ENCODE data around the gene GSG1L2.

GSG1L2 gene

DNA sequence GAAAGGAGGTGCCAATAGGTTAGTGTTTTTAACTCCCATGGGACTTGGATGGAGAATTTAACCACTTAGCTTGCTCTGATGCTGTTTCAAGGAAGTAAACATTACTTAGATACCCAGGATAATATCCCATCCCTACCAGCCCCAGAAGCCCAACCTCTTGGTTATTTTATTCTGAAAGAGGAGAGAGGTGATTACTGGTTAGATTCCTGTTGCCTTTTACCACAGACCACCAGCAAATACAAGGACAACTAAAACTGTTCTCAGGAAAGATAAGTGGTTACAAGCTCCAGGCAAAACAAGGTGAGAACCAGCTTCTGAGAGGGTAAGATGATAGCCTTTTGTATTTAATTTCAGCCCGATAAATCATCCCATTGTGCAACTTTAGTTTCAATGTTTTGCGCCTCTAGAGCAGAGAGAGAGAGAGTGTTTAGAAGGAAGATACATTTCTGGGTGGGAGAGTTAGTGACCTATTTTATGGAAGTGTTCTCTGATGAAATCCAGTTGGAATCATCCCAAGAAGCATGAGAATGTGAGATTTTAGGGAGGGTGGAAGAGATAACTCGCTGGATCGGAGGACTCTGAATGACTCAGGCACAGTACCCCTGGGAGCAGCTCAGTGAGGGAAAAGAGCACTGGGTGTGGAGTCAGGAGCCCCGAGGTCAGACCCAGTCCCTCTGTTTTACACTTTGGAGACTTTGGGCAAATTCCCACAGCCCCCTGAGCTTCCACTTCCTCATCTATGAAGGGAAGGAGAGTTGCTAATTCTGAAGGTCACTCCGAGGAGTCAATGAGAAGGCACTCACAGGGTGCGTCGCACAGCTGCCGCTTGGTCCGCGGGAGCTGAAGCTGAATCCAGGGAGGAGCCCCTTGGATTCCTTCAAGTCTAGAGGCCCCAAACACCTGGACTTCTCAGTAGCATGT lies 15.9 kb upstream of the GSG1L2 start:
- no peaks in the 10 kb centered on the region for H3K9me3 Mint-ChIP-seq
- DNase-seq (no peak), ATAC-seq (no peak)
- H3K4me3 Mint-ChIP-seq = no peak overlapping the region
- no peaks in the 10 kb centered on the region for H3K4me1 Mint-ChIP-seq
- H3K27me3 Mint-ChIP-seq = peaks cover 28% of the 10 kb centered on the region
- H3K27ac Mint-ChIP-seq = no peak overlapping the region

- ATAC-seq (no peak), DNase-seq (no peak)
- Mint-ChIP-seq H3K9me3 (no peaks in the 10 kb centered on the region), H3K27me3 (peaks cover 11% of the 10 kb centered on the region), H3K4me3 (no peak overlapping the region), H3K4me1 (no peaks in the 10 kb centered on the region), H3K27ac (no peak overlapping the region)
These were observed 12.0 kb upstream of the GSG1L2 start for GRCh38 chr17:9833922-9834321.

GRCh38 chr17:9830711-9831110 lies 8.8 kb upstream of the GSG1L2 start:
- H3K4me1 Mint-ChIP-seq = no peaks in the 10 kb centered on the region
- H3K4me3 Mint-ChIP-seq = no peak overlapping the region
- no peak for ATAC-seq
- DNase-seq = no peak
- no peak overlapping the region for H3K27ac Mint-ChIP-seq
- peaks cover 6% of the 10 kb centered on the region for H3K27me3 Mint-ChIP-seq
- no peaks in the 10 kb centered on the region for H3K9me3 Mint-ChIP-seq

DNA sequence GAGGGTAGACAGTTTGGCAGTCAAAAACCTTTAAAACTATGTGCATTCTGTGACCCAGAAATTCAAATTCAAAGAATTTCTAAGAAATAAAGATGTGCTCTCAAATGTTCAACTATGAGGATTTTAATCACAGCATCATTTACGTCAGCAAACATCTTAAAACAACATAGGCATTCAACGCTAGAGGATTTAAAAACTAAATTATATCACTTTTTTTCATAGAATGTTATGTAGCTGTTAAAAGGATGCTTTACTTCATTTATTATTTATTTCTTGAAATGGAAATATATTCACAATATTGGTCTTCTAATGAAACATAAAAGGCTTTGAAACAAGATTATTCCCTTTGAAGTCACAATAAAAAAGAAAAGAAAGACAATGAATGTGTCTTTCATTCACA lies 7.5 kb upstream of the GSG1L2 start:
- DNase-seq (no peak), ATAC-seq (no peak)
- no peak overlapping the region for H3K4me3 Mint-ChIP-seq
- peaks cover 20% of the 10 kb centered on the region for H3K27me3 Mint-ChIP-seq
- H3K4me1 Mint-ChIP-seq = no peaks in the 10 kb centered on the region
- no peak overlapping the region for H3K27ac Mint-ChIP-seq
- H3K9me3 Mint-ChIP-seq = no peaks in the 10 kb centered on the region

GRCh38 chr17:9828296-9829295 lies 6.7 kb upstream of the GSG1L2 start:
- Mint-ChIP-seq H3K27me3 (peaks cover 24% of the 10 kb centered on the region), H3K27ac (no peak overlapping the region), H3K9me3 (no peaks in the 10 kb centered on the region), H3K4me1 (no peaks in the 10 kb centered on the region), H3K4me3 (no peak overlapping the region)
- ATAC-seq (no peak), DNase-seq (no peak)

GRCh38 chr17:9825641-9826150 lies 3.8 kb upstream of the GSG1L2 start, which contains the start of gene GLP2R:
Gene GLP2R (plus strand): TSS chr17:9825924. CDS start chr17:9826064, 140 bp downstream.
- ATAC-seq = no peak
- Mint-ChIP-seq H3K27me3 (peaks cover 28% of the 10 kb centered on the region), H3K9me3 (peaks cover 4 to 7% of the 10 kb centered on the region in 2 donors), H3K27ac (peak within 1 kb of the TSS in 1 of 2 donors; percentile 15), H3K4me3 (no peak within 1 kb of the TSS), H3K4me1 (no peaks in the 10 kb centered on the region)
- no peak for DNase-seq

DNA sequence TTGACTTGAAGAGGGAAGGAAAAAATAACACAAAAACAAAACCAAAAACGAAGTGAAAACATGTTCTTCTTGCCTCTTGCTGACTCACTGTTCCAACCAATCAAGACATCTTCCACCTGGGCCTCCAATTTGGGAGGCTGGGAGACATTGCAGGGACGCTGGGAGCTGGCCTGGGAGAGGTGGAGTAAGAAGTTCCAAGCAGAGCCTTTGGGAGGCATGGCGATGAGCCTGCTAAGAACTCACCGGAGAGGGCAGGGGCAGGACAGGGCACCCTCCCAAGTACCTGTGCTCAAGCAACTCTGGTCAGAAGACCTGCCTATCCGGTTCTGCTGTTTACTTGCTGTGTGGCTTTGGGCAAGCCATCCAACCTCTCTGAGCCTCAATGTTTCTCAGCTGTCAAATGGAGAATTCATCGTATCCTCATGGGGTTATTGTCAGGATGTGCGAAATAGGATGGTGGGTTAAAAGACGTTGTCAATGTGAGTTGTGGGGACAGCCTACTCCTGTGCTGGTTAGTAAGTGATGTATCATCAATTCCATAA lies 3.0 kb upstream of the GSG1L2 start:
- no peak for DNase-seq
- H3K27ac Mint-ChIP-seq = peak overlapping the region in 1 of 2 donors; percentile 15
- ATAC-seq = no peak
- no peaks in the 10 kb centered on the region for H3K4me1 Mint-ChIP-seq
- peaks cover 28% of the 10 kb centered on the region for H3K27me3 Mint-ChIP-seq
- peaks cover 4 to 7% of the 10 kb centered on the region in 2 donors for H3K9me3 Mint-ChIP-seq
- H3K4me3 Mint-ChIP-seq = no peak overlapping the region

DNA sequence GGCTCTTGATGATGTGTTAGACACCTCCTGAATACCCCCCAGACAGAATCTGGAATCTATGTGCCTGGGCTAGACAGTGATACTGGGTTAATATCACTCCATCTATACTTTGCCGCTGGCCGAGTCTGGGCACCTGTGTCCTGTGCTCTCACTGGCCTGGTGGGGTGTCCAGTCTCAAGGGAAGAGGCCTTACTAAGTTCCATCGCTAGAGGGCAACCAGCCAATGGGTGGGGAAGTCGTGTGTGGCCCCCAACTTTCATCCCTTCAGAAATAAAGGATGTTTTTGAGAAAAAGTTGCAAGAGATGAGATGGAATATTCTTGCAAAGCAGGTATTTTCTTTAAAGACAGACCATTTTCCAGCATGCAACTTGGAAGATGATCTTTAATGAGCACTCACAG lies 2.2 kb upstream of the GSG1L2 start:
- H3K27me3 Mint-ChIP-seq = peaks cover 28% of the 10 kb centered on the region
- no peak for ATAC-seq
- H3K4me3 Mint-ChIP-seq = no peak overlapping the region
- DNase-seq = no peak
- H3K27ac Mint-ChIP-seq = no peak overlapping the region
- no peaks in the 10 kb centered on the region for H3K4me1 Mint-ChIP-seq
- H3K9me3 Mint-ChIP-seq = peaks cover 4 to 7% of the 10 kb centered on the region in 2 donors

DNA sequence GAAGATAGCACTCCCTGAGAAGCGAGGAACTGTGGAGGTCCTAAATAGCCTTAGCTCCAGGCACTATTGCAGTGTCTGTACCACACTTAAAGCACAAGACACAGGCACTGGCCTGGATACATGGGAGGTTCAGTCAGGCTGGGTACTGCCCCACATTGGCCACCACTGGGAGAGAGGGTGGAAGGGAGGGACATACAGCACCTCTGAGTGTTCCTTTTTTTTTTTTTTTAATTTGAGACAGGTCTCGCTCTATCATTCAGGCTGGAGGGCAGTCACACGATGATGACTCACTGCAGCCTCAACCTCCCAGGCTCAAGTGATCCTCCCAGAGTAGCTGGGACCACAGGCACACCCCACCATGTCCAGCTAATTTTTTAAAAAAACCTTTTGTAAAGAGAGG lies 1.4 kb downstream of the GSG1L2 start:
- Mint-ChIP-seq H3K4me1 (no peaks in the 10 kb centered on the region), H3K27ac (no peak overlapping the region), H3K9me3 (peaks cover 11 to 14% of the 10 kb centered on the region in 2 donors), H3K4me3 (no peak overlapping the region), H3K27me3 (peaks cover 19% of the 10 kb centered on the region)
- no peak for DNase-seq
- ATAC-seq = no peak

DNA sequence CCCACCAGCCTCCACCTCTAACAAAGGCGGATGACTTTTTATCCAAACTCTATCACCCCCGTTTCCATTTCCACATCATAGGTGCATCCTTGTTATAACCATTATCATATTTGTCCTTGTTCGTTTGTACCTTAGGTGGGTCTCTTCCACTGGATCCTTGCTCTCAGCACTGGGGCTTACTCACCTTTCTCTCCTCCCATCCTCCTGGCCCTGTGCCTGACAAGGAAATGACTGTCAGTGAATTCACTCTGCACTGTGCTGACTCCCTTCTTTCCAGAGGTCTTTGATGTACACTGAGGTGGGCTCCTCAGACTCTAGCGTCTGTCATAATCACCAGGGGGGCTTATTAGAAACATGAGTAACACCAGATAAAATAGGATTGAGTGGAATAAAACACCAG lies 3.1 kb downstream of the GSG1L2 start:
- DNase-seq (no peak), ATAC-seq (no peak)
- Mint-ChIP-seq H3K27me3 (peaks cover 6% of the 10 kb centered on the region), H3K9me3 (peaks cover 11 to 14% of the 10 kb centered on the region in 2 donors), H3K27ac (no peak overlapping the region), H3K4me1 (no peaks in the 10 kb centered on the region), H3K4me3 (no peak overlapping the region)

- ATAC-seq (no peak), DNase-seq (no peak)
- Mint-ChIP-seq H3K27me3 (no peaks in the 10 kb centered on the region), H3K27ac (no peak overlapping the region), H3K9me3 (peaks cover 7% of the 10 kb centered on the region in 2 donors), H3K4me3 (no peak overlapping the region), H3K4me1 (no peaks in the 10 kb centered on the region)
These were observed 4.8 kb downstream of the GSG1L2 start for GRCh38 chr17:9817086-9817485.

- ATAC-seq (no peak), DNase-seq (no peak)
- Mint-ChIP-seq H3K27ac (no peak overlapping the region), H3K27me3 (no peaks in the 10 kb centered on the region), H3K9me3 (peaks cover 7% of the 10 kb centered on the region in 2 donors), H3K4me1 (no peaks in the 10 kb centered on the region), H3K4me3 (no peak overlapping the region)
These were observed 5.4 kb downstream of the GSG1L2 start for GRCh38 chr17:9816472-9816871.

DNA sequence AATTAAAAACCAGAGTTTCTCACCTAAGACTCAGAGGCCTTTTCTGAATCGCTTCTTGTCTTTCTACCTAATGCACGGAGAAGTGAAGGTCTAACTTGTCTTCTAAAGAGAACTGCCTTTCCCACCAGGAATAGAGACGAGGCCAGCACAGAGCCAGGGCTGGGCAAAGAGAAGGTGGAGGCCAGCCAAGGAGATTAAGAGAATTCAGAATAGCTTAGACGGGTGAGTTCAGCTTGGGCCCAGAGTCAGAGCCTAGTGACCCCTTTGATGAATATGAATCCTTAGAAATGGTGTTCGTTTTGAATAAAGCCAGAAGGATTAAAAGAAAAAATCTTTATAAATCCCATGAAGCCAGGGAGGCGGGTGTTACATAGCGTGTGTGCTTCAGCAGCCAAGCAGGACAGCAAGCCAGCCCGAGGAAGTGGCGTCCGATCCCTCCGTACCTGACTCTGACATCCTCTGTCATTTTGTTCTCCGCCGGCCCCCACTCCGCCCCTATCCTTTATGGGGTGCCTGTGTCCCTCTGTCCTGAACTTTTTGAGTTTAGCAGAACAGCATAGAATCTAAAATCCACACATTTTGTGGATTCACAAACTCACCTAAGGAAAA lies 7.4 kb downstream of the GSG1L2 start:
- ATAC-seq (no peak), DNase-seq (no peak)
- Mint-ChIP-seq H3K27ac (peak overlapping the region in 1 of 2 donors; percentile 10), H3K27me3 (no peaks in the 10 kb centered on the region), H3K4me1 (no peaks in the 10 kb centered on the region), H3K9me3 (peaks cover 7% of the 10 kb centered on the region in 2 donors), H3K4me3 (no peak overlapping the region)

GRCh38 chr17:9813166-9813565 lies 8.7 kb downstream of the GSG1L2 start:
- H3K4me3 Mint-ChIP-seq = no peak overlapping the region
- DNase-seq (no peak), ATAC-seq (no peak)
- no peaks in the 10 kb centered on the region for H3K4me1 Mint-ChIP-seq
- H3K27me3 Mint-ChIP-seq = no peaks in the 10 kb centered on the region
- no peak overlapping the region for H3K27ac Mint-ChIP-seq
- H3K9me3 Mint-ChIP-seq = peaks cover 7% of the 10 kb centered on the region in 2 donors

DNA sequence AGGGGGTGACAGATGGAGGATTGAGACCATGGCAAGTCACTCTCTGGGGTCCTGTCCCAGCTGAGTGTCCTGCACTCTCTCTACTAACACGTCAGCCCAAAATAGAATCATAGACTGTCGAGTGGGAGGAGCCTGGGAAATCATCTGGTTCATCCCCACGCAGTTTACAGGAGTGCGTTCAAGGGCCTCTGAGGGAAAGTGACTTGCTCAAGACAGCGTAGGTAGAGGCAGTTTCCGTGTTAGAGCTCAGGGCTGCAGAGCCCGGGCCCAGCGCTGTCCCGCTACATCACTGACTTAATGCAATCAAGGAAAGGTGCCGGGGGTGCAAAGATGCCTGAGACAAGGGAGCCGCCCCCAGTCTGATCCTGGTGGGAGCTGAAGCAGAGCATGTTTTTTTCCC lies 10.3 kb downstream of the GSG1L2 start:
- ATAC-seq (no peak), DNase-seq (no peak)
- no peaks in the 10 kb centered on the region for H3K27me3 Mint-ChIP-seq
- H3K4me1 Mint-ChIP-seq = no peaks in the 10 kb centered on the region
- H3K9me3 Mint-ChIP-seq = peaks cover 4 to 5% of the 10 kb centered on the region in 2 donors
- H3K27ac Mint-ChIP-seq = no peak overlapping the region
- H3K4me3 Mint-ChIP-seq = no peak overlapping the region

All from stimulated activated naive CD8-positive, alpha-beta T cell treated with anti-CD3 and anti-CD28 coated beads, Interleukin-15, amount 100 ng/mL, for 72 hours (primary cell).